H9 (cell line): ENCODE data around the gene PKMYT1. TPM values are rescaled to one million over a fixed set of nuclear protein-coding genes. Genes with fewer than 3 reads are reported as not detected.

Source experiments
- DNase-seq: peaks from one replicate; pipeline ENCODE4 v3.0.0-alpha.2; 2017
- H2AFZ ChIP-seq: one replicate; pipeline ENCODE4 v1.6.1; 2013; ENCODE audit warnings: mild to moderate bottlenecking, low read length, control low read depth, moderate library complexity
- H2AK5ac ChIP-seq: 2 replicates; pipeline ENCODE4 v1.6.1; 2013; ENCODE audit warnings: low read length, control low read depth, mixed read lengths; ENCODE audit not compliant: insufficient read length
- H2BK120ac ChIP-seq: one replicate; pipeline ENCODE4 v1.6.1; 2013; ENCODE audit warnings: low read depth, mild to moderate bottlenecking, low read length, control low read depth, inconsistent platforms; ENCODE audit not compliant: poor library complexity, severe bottlenecking
- H2BK12ac ChIP-seq: 2 replicates; pipeline ENCODE4 v1.6.1; 2013; ENCODE audit warnings: low read length, control low read depth, mixed read lengths, low read depth; ENCODE audit not compliant: insufficient read length
- H2BK15ac ChIP-seq: 2 replicates; pipeline ENCODE4 v1.6.1; 2013; ENCODE audit warnings: low read depth, low read length, control low read depth
- H2BK20ac ChIP-seq: one replicate; pipeline ENCODE4 v1.6.1; 2013; ENCODE audit warnings: low read depth, mild to moderate bottlenecking, low read length, control low read depth, inconsistent platforms; ENCODE audit not compliant: poor library complexity, severe bottlenecking
- H2BK5ac ChIP-seq: 2 replicates; pipeline ENCODE4 v1.6.1; 2013; ENCODE audit warnings: low read length, control low read depth, mixed read lengths; ENCODE audit not compliant: insufficient read length
- H3K14ac ChIP-seq: 2 replicates; pipeline ENCODE4 v1.6.1; 2013; ENCODE audit warnings: low read length, control low read depth; ENCODE audit not compliant: insufficient read depth
- H3K18ac ChIP-seq: 2 replicates; pipeline ENCODE4 v1.6.1; 2013; ENCODE audit warnings: low read depth, mild to moderate bottlenecking, mixed read lengths, low read length, control low read depth; ENCODE audit not compliant: insufficient read length
- H3K23ac ChIP-seq: 2 replicates; pipeline ENCODE4 v1.6.1; 2013; ENCODE audit warnings: low read length, control low read depth, mixed read lengths, low read depth; ENCODE audit not compliant: insufficient read length
- H3K23me2 ChIP-seq: 2 replicates; pipeline ENCODE4 v1.6.1; 2013; ENCODE audit warnings: low read depth, mild to moderate bottlenecking, mixed read lengths, low read length, control low read depth; ENCODE audit not compliant: insufficient read length, poor library complexity, severe bottlenecking
- H3K27ac ChIP-seq: 2 replicates; pipeline ENCODE4 v1.5.1; 2013; ENCODE audit warnings: low read length, control low read depth, mixed read lengths, low read depth; ENCODE audit not compliant: insufficient read length
- H3K27me3 ChIP-seq: 2 replicates; pipeline ENCODE4 v1.6.1; 2013; ENCODE audit warnings: low read length, control low read depth, inconsistent platforms; ENCODE audit not compliant: insufficient read depth
- H3K4ac ChIP-seq: 2 replicates; pipeline ENCODE4 v1.6.1; 2013; ENCODE audit warnings: low read depth, mild to moderate bottlenecking, control low read depth, inconsistent platforms, low read length, moderate library complexity
- H3K4me1 ChIP-seq: 2 replicates; pipeline ENCODE4 v1.6.1; 2013; ENCODE audit warnings: low read length, control low read depth, inconsistent platforms; ENCODE audit not compliant: insufficient read depth
- H3K4me2 ChIP-seq: 2 replicates; pipeline ENCODE4 v1.6.1; 2013; ENCODE audit warnings: low read length, control low read depth, mixed read lengths; ENCODE audit not compliant: insufficient read length, insufficient read depth
- H3K56ac ChIP-seq: 2 replicates; pipeline ENCODE4 v1.6.1; 2013; ENCODE audit warnings: low read depth, mild to moderate bottlenecking, mixed read lengths, low read length, control low read depth; ENCODE audit not compliant: insufficient read length
- H3K79me1 ChIP-seq: 2 replicates; pipeline ENCODE4 v1.6.1; 2013; ENCODE audit warnings: low read depth, mild to moderate bottlenecking, moderate library complexity, low read length, control low read depth, inconsistent platforms; ENCODE audit not compliant: insufficient read depth, poor library complexity, severe bottlenecking
- H3K79me2 ChIP-seq: 2 replicates; pipeline ENCODE4 v1.6.1; 2013; ENCODE audit warnings: low read length, control low read depth, inconsistent platforms; ENCODE audit not compliant: insufficient read depth
- H3K9ac ChIP-seq: 2 replicates; pipeline ENCODE4 v1.6.1; 2013; ENCODE audit warnings: low read length, control low read depth, mixed read lengths; ENCODE audit not compliant: insufficient read length; ENCODE audit errors: extremely low read depth
- H3K9me3 ChIP-seq: one replicate; pipeline ENCODE4 v1.6.1; 2013; ENCODE audit warnings: low read depth, low read length, inconsistent platforms; ENCODE audit not compliant: control insufficient read depth
- H3T11ph ChIP-seq: one replicate; pipeline ENCODE4 v1.6.1; 2013; ENCODE audit warnings: mild to moderate bottlenecking, low read length, control low read depth, inconsistent platforms
- H4K20me1 ChIP-seq: one replicate; pipeline ENCODE4 v1.6.1; 2013; ENCODE audit not compliant: control insufficient read depth, insufficient read length, insufficient read depth
- H4K5ac ChIP-seq: 2 replicates; pipeline ENCODE4 v1.6.1; 2013; ENCODE audit warnings: low read depth, mild to moderate bottlenecking, mixed read lengths, low read length, control low read depth; ENCODE audit not compliant: insufficient read length
- H4K8ac ChIP-seq: replicated peaks from 2 replicates; pipeline ENCODE4 v1.6.1; 2013; ENCODE audit warnings: low read length, control low read depth, mixed read lengths, low read depth; ENCODE audit not compliant: insufficient read length
- H4K91ac ChIP-seq: 2 replicates; pipeline ENCODE4 v1.6.1; 2013; ENCODE audit warnings: low read depth, mild to moderate bottlenecking, moderate library complexity, mixed read lengths, low read length, control low read depth; ENCODE audit not compliant: insufficient read length
- H3K27ac Mint-ChIP-seq, 3 experiments: 2 replicates in 2 of 3; 3 replicates in 1 of 3; pipeline ENCODE4 v1.8.0; 2020 to 2021; ENCODE audit warnings: mixed read lengths in 3 of 3, mild to moderate bottlenecking in 1 of 3, moderate library complexity in 1 of 3
- H3K27me3 Mint-ChIP-seq: 2 replicates; pipeline ENCODE4 v1.8.0; 2021; ENCODE audit warnings: low read depth, mild to moderate bottlenecking, moderate library complexity, mixed read lengths
- H3K36me3 Mint-ChIP-seq, 3 experiments: 2 replicates in 2 of 3; 3 replicates in 1 of 3; pipeline ENCODE4 v1.8.0; 2020 to 2021; ENCODE audit warnings: low read depth in 3 of 3, mixed read lengths in 3 of 3; ENCODE audit not compliant: insufficient read depth in 1 of 3
- H3K4me1 Mint-ChIP-seq, 2 experiments: 2 replicates each; pipeline ENCODE4 v1.8.0; 2020; ENCODE audit warnings: mixed read lengths in 2 of 2
- H3K4me3 Mint-ChIP-seq, 2 experiments: 2 replicates in 1 of 2; 3 replicates in 1 of 2; pipeline ENCODE4 v1.8.0; 2020 to 2021; ENCODE audit warnings: mild to moderate bottlenecking in 2 of 2, mixed read lengths in 2 of 2, moderate library complexity in 1 of 2
- H3K9me3 Mint-ChIP-seq, 2 experiments: 2 replicates in 1 of 2; 3 replicates in 1 of 2; pipeline ENCODE4 v1.8.0; 2020; ENCODE audit warnings: mild to moderate bottlenecking in 2 of 2, mixed read lengths in 2 of 2, moderate library complexity in 1 of 2
- WGBS: extraction: QIAGEN DNeasy Blood & Tissue Kit; methylation state at CpG from one replicate; pipeline ENCODE4 v1.1.7; 2013; ENCODE audit warnings: missing lambda C conversion rate, low lambda C conversion rate, mixed read lengths; ENCODE audit not compliant: insufficient read length; ENCODE audit errors: extremely low coverage; 5-methylcytosine and 5-hydroxymethylcytosine counted together
- total RNA-seq: library from RNA; stranded (reverse); gene quantifications from 2 replicates; pipeline ENCODE4 v1.2.1, GENCODE V29; 2021
- TF ChIP-seq, protein P1 (sequence below): fragments of 200-600 bp; sonication (generic); conservative IDR thresholded peaks from 3 replicates; pipeline ENCODE4 v1.8.0; 2021; ENCODE audit warnings: antibody characterized with exemption, mild to moderate bottlenecking

PKMYT1 gene
- total RNA-seq, 1 experiment from 2014 or later, result 114 TPM

DNA sequence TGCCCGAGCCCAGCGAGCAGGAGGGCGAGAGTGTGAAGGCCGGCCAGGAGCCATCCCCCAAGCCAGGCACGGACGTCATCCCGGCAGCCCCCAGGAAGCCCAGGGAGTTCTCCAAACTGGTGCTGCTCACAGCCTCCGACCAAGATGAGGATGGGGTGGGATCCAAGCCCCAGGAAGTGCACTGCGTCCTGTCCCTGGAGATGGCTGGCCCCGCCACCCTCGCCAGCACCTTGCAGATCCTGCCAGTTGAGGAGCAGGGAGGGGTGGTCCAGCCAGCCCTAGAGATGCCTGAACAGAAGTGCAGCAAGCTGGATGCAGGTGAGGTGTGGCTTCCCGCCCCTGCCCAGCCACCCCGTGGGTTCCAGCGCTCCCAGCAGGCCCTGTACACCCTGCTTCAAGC lies 50.6 kb downstream of the PKMYT1 start:
- WGBS, result no CpG with 5 or more reads among the region's 14 CpGs
- peaks cover 6% of the 10 kb centered on the region for H3K27me3 Mint-ChIP-seq
- no peak overlapping the region for H2BK5ac ChIP-seq
- no peaks in the 10 kb centered on the region for H3K79me2 ChIP-seq
- no peak overlapping the region for H3T11ph ChIP-seq
- no peak overlapping the region for H3K14ac ChIP-seq
- no peak overlapping the region for H4K8ac ChIP-seq
- H2BK12ac ChIP-seq, result no peak overlapping the region
- no peak overlapping the region for H3K18ac ChIP-seq
- H2AFZ ChIP-seq, result no peak overlapping the region
- no peak overlapping the region for H2AK5ac ChIP-seq
- H3K9ac ChIP-seq, result no peak overlapping the region
- H4K20me1 ChIP-seq, result no peaks in the 10 kb centered on the region
- H4K91ac ChIP-seq, result no peak overlapping the region
- H3K56ac ChIP-seq, result no peak overlapping the region
- H3K79me1 ChIP-seq, result no peaks in the 10 kb centered on the region
- H3K23ac ChIP-seq, result no peak overlapping the region
- H3K23me2 ChIP-seq, result peaks cover 5% of the 10 kb centered on the region
- DNase-seq, result no peak
- peaks cover 28 to 30% of the 10 kb centered on the region in 2 experiments for H3K4me1 Mint-ChIP-seq
- no peaks in the 10 kb centered on the region for H3K9me3 ChIP-seq
- H3K4me1 ChIP-seq, result no peaks in the 10 kb centered on the region
- peaks cover 10 to 11% of the 10 kb centered on the region in 2 experiments for H3K9me3 Mint-ChIP-seq
- no peak overlapping the region for H3K4me3 Mint-ChIP-seq
- peaks cover 9 to 18% (median 16%) of the 10 kb centered on the region in 3 experiments for H3K36me3 Mint-ChIP-seq
- no peaks in the 10 kb centered on the region for H3K27me3 ChIP-seq
- no peak overlapping the region for H2BK120ac ChIP-seq
- no peak overlapping the region for H3K4ac ChIP-seq
- TF ChIP-seq, protein P1, sequence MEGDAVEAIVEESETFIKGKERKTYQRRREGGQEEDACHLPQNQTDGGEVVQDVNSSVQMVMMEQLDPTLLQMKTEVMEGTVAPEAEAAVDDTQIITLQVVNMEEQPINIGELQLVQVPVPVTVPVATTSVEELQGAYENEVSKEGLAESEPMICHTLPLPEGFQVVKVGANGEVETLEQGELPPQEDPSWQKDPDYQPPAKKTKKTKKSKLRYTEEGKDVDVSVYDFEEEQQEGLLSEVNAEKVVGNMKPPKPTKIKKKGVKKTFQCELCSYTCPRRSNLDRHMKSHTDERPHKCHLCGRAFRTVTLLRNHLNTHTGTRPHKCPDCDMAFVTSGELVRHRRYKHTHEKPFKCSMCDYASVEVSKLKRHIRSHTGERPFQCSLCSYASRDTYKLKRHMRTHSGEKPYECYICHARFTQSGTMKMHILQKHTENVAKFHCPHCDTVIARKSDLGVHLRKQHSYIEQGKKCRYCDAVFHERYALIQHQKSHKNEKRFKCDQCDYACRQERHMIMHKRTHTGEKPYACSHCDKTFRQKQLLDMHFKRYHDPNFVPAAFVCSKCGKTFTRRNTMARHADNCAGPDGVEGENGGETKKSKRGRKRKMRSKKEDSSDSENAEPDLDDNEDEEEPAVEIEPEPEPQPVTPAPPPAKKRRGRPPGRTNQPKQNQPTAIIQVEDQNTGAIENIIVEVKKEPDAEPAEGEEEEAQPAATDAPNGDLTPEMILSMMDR, result no peak
- no peak overlapping the region for H4K5ac ChIP-seq
- H2BK20ac ChIP-seq, result no peak overlapping the region
- H3K27ac Mint-ChIP-seq, result no peak overlapping the region; a peak in 1 of 7 replicates
- no peak overlapping the region for H3K4me2 ChIP-seq
- no peak overlapping the region for H3K27ac ChIP-seq
- H2BK15ac ChIP-seq, result no peak overlapping the region
